Measurements from ENCODE around the gene AOPEP.
A peak's percentile ranks its signal among the peaks of the same experiment; 100 is the strongest.
"Not testable (repeated sequence)": the region's sequence is repeated elsewhere in the genome, so short reads cannot be mapped to it uniquely, and the experiment has no call there.

The AOPEP gene

GRCh38 chr9:94872891-94873511 is 146.5 kb downstream of the AOPEP start:
- DNase-seq, result no peak

GRCh38 chr9:94874316-94874715 is 147.8 kb downstream of the AOPEP start:
- no peak for DNase-seq

GRCh38 chr9:94875300-94876020 is 149.0 kb downstream of the AOPEP start:
- DNase-seq, result no peak

- DNase-seq, result not testable (repeated sequence)
Measured at GRCh38 chr9:94878804-94879203, 152.3 kb downstream of the AOPEP start.

GRCh38 chr9:94879230-94879629 is 152.7 kb downstream of the AOPEP start:
- no peak for DNase-seq

GRCh38 chr9:94881023-94881422 is 154.5 kb downstream of the AOPEP start:
- no peak for DNase-seq

- no peak for DNase-seq
Measured at GRCh38 chr9:94881454-94881853, 155.0 kb downstream of the AOPEP start.

- no peak for DNase-seq
Measured at GRCh38 chr9:94881940-94882339, 155.4 kb downstream of the AOPEP start.

GRCh38 chr9:94882966-94883641 is 156.6 kb downstream of the AOPEP start:
- DNase-seq, result peak; percentile 45

- no peak for DNase-seq
Measured at GRCh38 chr9:94885854-94886447, 159.5 kb downstream of the AOPEP start.

GRCh38 chr9:94887721-94888120 is 161.2 kb downstream of the AOPEP start:
- DNase-seq, result no peak

- DNase-seq, result no peak
Measured at GRCh38 chr9:94888775-94889174, 162.3 kb downstream of the AOPEP start.

- DNase-seq, result no peak
Measured at GRCh38 chr9:94889628-94890027, 163.1 kb downstream of the AOPEP start.

- DNase-seq, result no peak
Measured at GRCh38 chr9:94891183-94891582, 164.7 kb downstream of the AOPEP start.

- DNase-seq, result no peak
Measured at GRCh38 chr9:94892675-94893074, 166.2 kb downstream of the AOPEP start.

- no peak for DNase-seq
Measured at GRCh38 chr9:94894094-94894699, 167.7 kb downstream of the AOPEP start.

GRCh38 chr9:94895668-94896067 is 169.2 kb downstream of the AOPEP start:
- DNase-seq, result no peak

- no peak for DNase-seq
Measured at GRCh38 chr9:94896512-94896911, 170.0 kb downstream of the AOPEP start.

GRCh38 chr9:94899464-94900221 is 173.1 kb downstream of the AOPEP start:
- DNase-seq, result no peak

GRCh38 chr9:94900222-94901018 is 173.9 kb downstream of the AOPEP start:
- DNase-seq, result no peak

- no peak for DNase-seq
Measured at GRCh38 chr9:94901019-94901363, 174.5 kb downstream of the AOPEP start.

GRCh38 chr9:94903961-94904421 is 177.5 kb downstream of the AOPEP start:
- no peak for DNase-seq
